Vagina (tissue), 2 donors: ENCODE results near the gene C19orf38.
"Not testable (repeated sequence)": the region's sequence is repeated elsewhere in the genome, so short reads cannot be mapped to it uniquely, and the experiment has no call there.

Experiments
- POLR2A ChIP-seq, 2 donors: fragments of 450-650 bp; IDR thresholded peaks; one replicate each; pipeline ENCODE4 v1.6.1; 2017; ENCODE audit warnings: antibody characterized with exemption in 2 of 2, mild to moderate bottlenecking in 2 of 2, moderate library complexity in 2 of 2
- POLR2AphosphoS5 ChIP-seq, 2 donors: sonication (generic); formaldehyde crosslinking; IDR thresholded peaks; one replicate each; pipeline ENCODE4 v1.9.0; 2017; ENCODE audit warnings: antibody characterized with exemption in 2 of 2, mild to moderate bottlenecking in 2 of 2, low read depth in 1 of 2; ENCODE audit not compliant: insufficient read depth in 1 of 2
- TF ChIP-seq, protein P1 (sequence below), 3 experiments: fragments of 450-650 bp in 2 of 3; fragments of 200-600 bp in 1 of 3; sonication (generic) in 1 of 3; IDR thresholded peaks; one replicate each; pipeline ENCODE4 v1.5.1; 2017 to 2019; ENCODE audit warnings: antibody characterized with exemption in 3 of 3, mild to moderate bottlenecking in 2 of 3, moderate library complexity in 2 of 3

DNA sequence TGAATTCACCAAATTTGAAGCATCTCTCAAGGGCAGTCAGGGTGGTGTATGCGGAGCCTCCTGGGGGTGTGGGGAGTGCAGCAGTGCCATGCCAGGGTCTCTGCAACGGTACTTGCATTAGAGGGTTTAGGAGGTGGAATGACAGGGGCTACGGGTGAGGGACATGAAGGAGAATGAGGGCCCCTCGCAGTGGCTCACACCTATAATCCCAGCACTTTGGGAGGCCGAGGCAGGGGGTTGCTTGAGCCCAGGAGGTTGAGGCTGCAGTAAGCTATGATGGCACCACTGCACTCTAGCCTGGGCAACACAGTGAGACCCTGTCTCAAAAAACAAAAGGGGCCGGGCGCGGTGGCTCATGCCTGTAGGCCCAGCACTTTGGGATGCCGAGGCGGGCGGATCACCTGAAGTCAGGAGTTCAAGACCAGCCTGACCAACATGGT is 21.7 kb downstream of the C19orf38 start:
- not testable (repeated sequence) for TF ChIP-seq POLR2A (IDR thresholded peaks at IDR 0.05); POLR2AphosphoS5 (IDR thresholded peaks at IDR 0.05; ENCODE audit: insufficient read depth in 1 of 2, low read depth in 1 of 2)
- TF ChIP-seq, protein P1, sequence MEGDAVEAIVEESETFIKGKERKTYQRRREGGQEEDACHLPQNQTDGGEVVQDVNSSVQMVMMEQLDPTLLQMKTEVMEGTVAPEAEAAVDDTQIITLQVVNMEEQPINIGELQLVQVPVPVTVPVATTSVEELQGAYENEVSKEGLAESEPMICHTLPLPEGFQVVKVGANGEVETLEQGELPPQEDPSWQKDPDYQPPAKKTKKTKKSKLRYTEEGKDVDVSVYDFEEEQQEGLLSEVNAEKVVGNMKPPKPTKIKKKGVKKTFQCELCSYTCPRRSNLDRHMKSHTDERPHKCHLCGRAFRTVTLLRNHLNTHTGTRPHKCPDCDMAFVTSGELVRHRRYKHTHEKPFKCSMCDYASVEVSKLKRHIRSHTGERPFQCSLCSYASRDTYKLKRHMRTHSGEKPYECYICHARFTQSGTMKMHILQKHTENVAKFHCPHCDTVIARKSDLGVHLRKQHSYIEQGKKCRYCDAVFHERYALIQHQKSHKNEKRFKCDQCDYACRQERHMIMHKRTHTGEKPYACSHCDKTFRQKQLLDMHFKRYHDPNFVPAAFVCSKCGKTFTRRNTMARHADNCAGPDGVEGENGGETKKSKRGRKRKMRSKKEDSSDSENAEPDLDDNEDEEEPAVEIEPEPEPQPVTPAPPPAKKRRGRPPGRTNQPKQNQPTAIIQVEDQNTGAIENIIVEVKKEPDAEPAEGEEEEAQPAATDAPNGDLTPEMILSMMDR (IDR thresholded peaks at IDR 0.05) = not testable (repeated sequence)
